ENCODE results near the gene FBXO7. TPM values are rescaled to one million over a fixed set of nuclear protein-coding genes. Genes with fewer than 3 reads are reported as not detected.

The FBXO7 gene
- total RNA-seq, 3 donors from 2014 or later (not counting 1 experiment from before 2014, with no cell fraction given) = 173 to 208 (median 198) TPM

GRCh38 chr22:32520612-32521011 is 46.0 kb downstream of the FBXO7 start:
- no peak for TF ChIP-seq CTCF (IDR thresholded peaks at IDR 0.05)
- no peaks in the 10 kb centered on the region for H3K27me3 Mint-ChIP-seq (ENCODE audit: low read depth in 2 of 2)

GRCh38 chr22:32522237-32522636 is 47.6 kb downstream of the FBXO7 start:
- no peak overlapping the region for H3K4me3 Mint-ChIP-seq
- ATAC-seq = no peak
- no peak for TF ChIP-seq CTCF (IDR thresholded peaks at IDR 0.05)

More at GRCh38 chr22:32520612-32521011, 46.0 kb downstream of the FBXO7 start:
- no peaks in the 10 kb centered on the region for H3K36me3 ChIP-seq (ENCODE audit: control insufficient read depth, insufficient read depth, low read length)
- Mint-ChIP-seq H3K4me3 (no peak overlapping the region), H3K36me3 (no peaks in the 10 kb centered on the region), H3K27ac (no peak overlapping the region), H3K9me3 (no peaks in the 10 kb centered on the region), H3K4me1 (no peaks in the 10 kb centered on the region)
- DNase-seq = no peak
- ATAC-seq = no peak
- no peaks in the 10 kb centered on the region for H3K27me3 ChIP-seq (ENCODE audit: control insufficient read depth, insufficient read depth, low read length)
- H3K4me1 ChIP-seq (ENCODE audit: control insufficient read depth, insufficient read depth, low read length) = no peaks in the 10 kb centered on the region
- no peak overlapping the region for H3K27ac ChIP-seq (ENCODE audit: low read length)
- intact Hi-C loops (cut with micrococcal nuclease) = no loop called here
- no peak overlapping the region for H3K4me3 ChIP-seq (ENCODE audit: low read length)
- 89% methylated on average over 5 of the region's 5 CpGs for WGBS (ENCODE audit: insufficient coverage)
- H3K9me3 ChIP-seq (ENCODE audit: control insufficient read depth, insufficient read depth, low read length) = no peaks in the 10 kb centered on the region

GRCh38 chr22:32527756-32528155 is 53.1 kb downstream of the FBXO7 start:
- Mint-ChIP-seq H3K9me3 (no peaks in the 10 kb centered on the region), H3K4me1 (no peaks in the 10 kb centered on the region), H3K27ac (no peak overlapping the region), H3K27me3 (ENCODE audit: low read depth in 2 of 2) (peaks cover 0 to 7% of the 10 kb centered on the region in 2 donors), H3K36me3 (no peaks in the 10 kb centered on the region), H3K4me3 (no peak overlapping the region)
- Histone ChIP-seq H3K27ac (ENCODE audit: low read length) (no peak overlapping the region), H3K36me3 (ENCODE audit: control insufficient read depth, insufficient read depth, low read length) (no peaks in the 10 kb centered on the region), H3K27me3 (ENCODE audit: control insufficient read depth, insufficient read depth, low read length) (no peaks in the 10 kb centered on the region), H3K9me3 (ENCODE audit: control insufficient read depth, insufficient read depth, low read length) (no peaks in the 10 kb centered on the region), H3K4me3 (ENCODE audit: low read length) (no peak overlapping the region), H3K4me1 (ENCODE audit: control insufficient read depth, insufficient read depth, low read length) (no peaks in the 10 kb centered on the region)
- intact Hi-C loops (cut with micrococcal nuclease) = loop anchor here (5.0 kb wide), 1 partner anchor 460 kb away; no protein-coding TSS in a partner anchor
- TF ChIP-seq CTCF (IDR thresholded peaks at IDR 0.05) = no peak
- WGBS (ENCODE audit: insufficient coverage) = 86% methylated on average over 5 of the region's 5 CpGs
- ATAC-seq = no peak
- no peak for DNase-seq

More at GRCh38 chr22:32522237-32522636, 47.6 kb downstream of the FBXO7 start:
- WGBS (ENCODE audit: insufficient coverage) = 61% methylated on average over 2 of the region's 5 CpGs
- Histone ChIP-seq H3K4me1 (ENCODE audit: control insufficient read depth, insufficient read depth, low read length) (no peaks in the 10 kb centered on the region), H3K36me3 (ENCODE audit: control insufficient read depth, insufficient read depth, low read length) (no peaks in the 10 kb centered on the region), H3K27ac (ENCODE audit: low read length) (no peak overlapping the region), H3K4me3 (ENCODE audit: low read length) (no peak overlapping the region), H3K27me3 (ENCODE audit: control insufficient read depth, insufficient read depth, low read length) (no peaks in the 10 kb centered on the region), H3K9me3 (ENCODE audit: control insufficient read depth, insufficient read depth, low read length) (no peaks in the 10 kb centered on the region)
- intact Hi-C loops (cut with micrococcal nuclease) = no loop called here
- Mint-ChIP-seq H3K27ac (no peak overlapping the region), H3K4me1 (no peaks in the 10 kb centered on the region), H3K36me3 (no peaks in the 10 kb centered on the region), H3K9me3 (no peaks in the 10 kb centered on the region), H3K27me3 (ENCODE audit: low read depth in 2 of 2) (no peaks in the 10 kb centered on the region)
- DNase-seq = no peak

GRCh38 chr22:32528316-32528715 is 53.7 kb downstream of the FBXO7 start:
- Mint-ChIP-seq H3K27me3 (ENCODE audit: low read depth in 2 of 2) (peaks cover 0 to 7% of the 10 kb centered on the region in 2 donors), H3K4me3 (no peak overlapping the region), H3K27ac (no peak overlapping the region), H3K4me1 (no peaks in the 10 kb centered on the region), H3K9me3 (no peaks in the 10 kb centered on the region), H3K36me3 (no peaks in the 10 kb centered on the region)
- ATAC-seq (no peak), DNase-seq (no peak)
- Histone ChIP-seq H3K27ac (ENCODE audit: low read length) (no peak overlapping the region), H3K4me1 (ENCODE audit: control insufficient read depth, insufficient read depth, low read length) (no peaks in the 10 kb centered on the region), H3K9me3 (ENCODE audit: control insufficient read depth, insufficient read depth, low read length) (no peaks in the 10 kb centered on the region), H3K36me3 (ENCODE audit: control insufficient read depth, insufficient read depth, low read length) (no peaks in the 10 kb centered on the region), H3K4me3 (ENCODE audit: low read length) (no peak overlapping the region), H3K27me3 (ENCODE audit: control insufficient read depth, insufficient read depth, low read length) (no peaks in the 10 kb centered on the region)
- WGBS (ENCODE audit: insufficient coverage) = 94% methylated on average over 9 of the region's 9 CpGs
- intact Hi-C loops (cut with micrococcal nuclease) = loop anchor here (5.0 kb wide), 1 partner anchor 459 kb away; no protein-coding TSS in a partner anchor
- TF ChIP-seq CTCF (IDR thresholded peaks at IDR 0.05) = no peak

All from natural killer cell (primary cell).